AG08396 (cell line): Measurements from ENCODE around the gene ADGRF4.

Experiments
- DNase-seq: peaks from one replicate; pipeline ENCODE4 v3.0.0; 2012; ENCODE audit warnings: low spot score, mixed read lengths

ADGRF4 gene

GRCh38 chr6:47681201-47681990 is 17.0 kb upstream of the ADGRF4 start:
- no peak for DNase-seq

DNA sequence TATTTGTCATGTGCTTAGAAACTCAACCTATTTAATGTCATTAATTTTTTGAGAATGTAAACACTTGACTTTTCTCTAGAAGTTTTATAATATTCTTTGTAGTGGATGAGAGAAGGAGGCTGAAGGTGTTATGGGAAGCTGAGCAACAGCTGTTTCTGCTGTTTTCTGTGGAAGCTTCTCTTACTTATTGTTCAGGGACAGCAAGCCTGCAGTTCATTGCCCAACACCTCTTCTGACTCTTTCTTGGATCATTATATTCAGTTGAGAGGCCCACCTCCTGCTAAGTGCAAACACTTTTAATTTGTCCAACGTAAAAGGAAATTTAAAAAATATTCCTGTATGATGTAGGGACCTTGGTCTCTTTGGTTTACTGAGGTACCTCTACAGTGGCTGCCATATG is 12.0 kb upstream of the ADGRF4 start:
- no peak for DNase-seq

DNA sequence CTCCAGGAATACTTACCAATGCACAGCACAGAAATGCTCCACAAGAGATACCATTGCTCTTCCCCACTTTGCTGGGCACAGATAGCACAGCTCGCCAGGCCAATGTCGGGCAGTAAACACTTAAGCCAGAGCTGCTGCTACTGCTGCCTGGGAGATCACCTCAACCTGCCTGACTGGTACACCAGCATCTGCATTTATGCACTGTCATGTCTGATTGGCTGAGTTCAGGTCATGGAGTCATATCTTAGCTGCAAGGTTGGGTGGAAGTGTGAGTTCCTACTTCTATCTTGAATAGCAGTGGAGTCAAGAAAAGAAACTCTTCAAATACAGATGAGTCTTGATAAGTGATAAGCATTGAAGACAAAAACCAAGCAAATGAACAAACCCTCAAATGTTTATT is 10.9 kb upstream of the ADGRF4 start:
- no peak for DNase-seq

- no peak for DNase-seq
These were observed 8.2 kb upstream of the ADGRF4 start for GRCh38 chr6:47690214-47690613.

DNA sequence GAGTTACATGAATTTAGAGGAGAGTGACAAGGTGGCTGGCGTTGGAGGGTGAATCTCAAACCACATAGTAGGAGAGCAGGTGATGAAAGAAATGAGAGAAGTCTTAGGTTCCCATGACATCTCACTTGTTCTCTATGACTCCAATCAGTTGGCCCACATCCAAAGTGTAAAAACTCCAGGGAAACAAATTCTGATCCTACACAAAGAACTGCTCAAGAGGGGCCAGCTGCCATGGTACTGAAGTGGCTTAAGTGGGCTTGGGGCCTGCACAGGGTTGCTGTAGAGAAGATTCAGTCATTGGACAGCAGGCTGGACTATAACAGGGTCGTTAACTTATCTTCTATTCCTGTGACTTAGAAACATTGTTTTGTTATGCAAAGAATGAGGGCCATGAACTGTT is 7.6 kb upstream of the ADGRF4 start:
- DNase-seq, result no peak

DNA sequence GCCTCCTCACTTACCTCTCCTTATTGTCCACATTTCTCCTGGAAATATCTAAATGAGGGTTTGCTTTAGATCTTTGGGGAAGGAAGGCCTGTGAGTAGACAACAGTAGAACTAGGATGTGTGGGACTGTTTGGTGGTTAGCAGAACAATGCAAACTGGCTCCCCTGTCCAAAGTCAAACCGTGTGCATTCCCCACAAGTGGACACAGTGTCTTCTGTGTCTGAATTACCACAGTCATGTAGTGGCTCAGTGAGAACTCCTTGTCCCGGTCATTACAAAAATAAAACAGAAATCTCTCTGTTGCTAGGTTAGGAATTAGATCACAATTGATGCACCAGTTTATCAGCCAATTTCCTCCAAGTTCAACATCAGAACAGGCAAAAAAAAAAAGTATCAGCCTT is 455 bp upstream of the ADGRF4 start:
- no peak for DNase-seq

- peak; percentile 14 for DNase-seq
These were observed 1.7 kb downstream of the ADGRF4 start for GRCh38 chr6:47700053-47700452.

DNA sequence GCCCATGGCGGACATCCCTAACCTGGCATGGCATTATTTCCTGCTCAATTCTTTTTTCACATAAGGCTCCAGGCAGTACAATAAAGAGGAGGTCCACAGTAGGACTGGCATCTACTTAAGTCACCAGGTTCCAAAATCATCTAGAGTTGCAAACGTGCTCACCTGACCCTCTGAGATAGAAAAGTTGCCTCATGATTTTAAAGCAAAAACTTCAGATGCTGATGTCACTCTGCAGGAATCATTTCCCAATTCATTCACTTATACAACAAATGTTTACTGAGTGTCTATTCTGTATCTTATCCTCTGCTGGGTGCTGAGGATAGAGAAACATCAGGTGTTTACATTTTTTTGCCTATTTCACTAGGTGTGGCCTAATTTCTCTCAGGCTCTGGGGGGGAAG is 2.2 kb downstream of the ADGRF4 start:
- DNase-seq, result no peak

GRCh38 chr6:47701363-47701762 is 3.0 kb downstream of the ADGRF4 start:
- no peak for DNase-seq

DNA sequence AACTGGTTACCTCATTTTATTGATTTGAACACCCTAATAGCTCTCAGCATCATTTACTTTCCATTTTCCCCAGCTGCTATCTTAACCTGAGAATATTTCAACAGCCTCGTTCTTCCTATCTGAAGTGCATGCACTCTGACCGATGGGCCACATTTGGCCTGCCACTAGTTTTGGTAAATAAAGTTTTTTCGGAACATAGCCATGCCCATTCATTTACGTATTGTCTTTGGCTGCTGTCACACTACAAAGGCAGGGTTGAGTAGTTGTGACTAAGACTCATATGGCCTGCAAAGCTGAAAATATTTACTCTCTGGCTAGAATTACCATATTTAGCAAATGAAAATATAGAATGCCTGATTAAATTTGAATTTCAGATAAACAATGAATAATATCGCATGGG is 10.8 kb downstream of the ADGRF4 start:
- no peak for DNase-seq

- DNase-seq, result no peak
These were observed 11.9 kb downstream of the ADGRF4 start for GRCh38 chr6:47710295-47710694.

GRCh38 chr6:47713200-47713599 is 14.8 kb downstream of the ADGRF4 start:
- no peak for DNase-seq

DNA sequence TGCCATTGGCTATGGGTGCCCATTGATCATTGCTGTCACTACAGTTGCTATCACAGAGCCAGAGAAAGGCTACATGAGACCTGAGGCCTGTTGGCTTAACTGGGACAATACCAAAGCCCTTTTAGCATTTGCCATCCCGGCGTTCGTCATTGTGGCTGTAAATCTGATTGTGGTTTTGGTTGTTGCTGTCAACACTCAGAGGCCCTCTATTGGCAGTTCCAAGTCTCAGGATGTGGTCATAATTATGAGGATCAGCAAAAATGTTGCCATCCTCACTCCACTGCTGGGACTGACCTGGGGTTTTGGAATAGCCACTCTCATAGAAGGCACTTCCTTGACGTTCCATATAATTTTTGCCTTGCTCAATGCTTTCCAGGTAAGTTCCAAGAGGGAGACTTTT is 16.4 kb downstream of the ADGRF4 start:
- no peak for DNase-seq

DNA sequence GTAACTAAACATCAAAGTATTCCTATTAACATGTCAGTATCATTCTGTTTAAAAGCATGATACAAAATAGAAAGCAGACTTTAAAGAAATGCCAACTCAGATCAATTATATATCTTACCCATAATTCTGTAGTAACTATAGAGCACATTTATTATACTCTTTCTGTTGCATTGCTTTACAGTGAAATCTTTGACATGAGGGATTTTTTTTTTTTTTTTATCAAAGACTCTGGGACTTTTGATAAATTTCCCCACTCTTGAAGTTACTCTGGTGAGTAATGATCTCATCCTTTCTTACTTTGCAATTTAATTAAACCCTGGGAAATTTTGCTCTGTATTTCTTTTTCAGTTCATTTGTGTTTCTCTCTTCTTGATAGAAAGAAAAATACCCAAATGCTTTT is 17.4 kb downstream of the ADGRF4 start:
- DNase-seq, result no peak

GRCh38 chr6:47716207-47716606 is 17.8 kb downstream of the ADGRF4 start:
- no peak for DNase-seq

- no peak for DNase-seq
These were observed 20.2 kb downstream of the ADGRF4 start for GRCh38 chr6:47718571-47718970.

GRCh38 chr6:47721189-47721588 is 22.8 kb downstream of the ADGRF4 start:
- no peak for DNase-seq

- DNase-seq, result no peak
These were observed 23.8 kb downstream of the ADGRF4 start for GRCh38 chr6:47722194-47722593.

GRCh38 chr6:47724300-47724699 is 25.9 kb downstream of the ADGRF4 start:
- no peak for DNase-seq

DNA sequence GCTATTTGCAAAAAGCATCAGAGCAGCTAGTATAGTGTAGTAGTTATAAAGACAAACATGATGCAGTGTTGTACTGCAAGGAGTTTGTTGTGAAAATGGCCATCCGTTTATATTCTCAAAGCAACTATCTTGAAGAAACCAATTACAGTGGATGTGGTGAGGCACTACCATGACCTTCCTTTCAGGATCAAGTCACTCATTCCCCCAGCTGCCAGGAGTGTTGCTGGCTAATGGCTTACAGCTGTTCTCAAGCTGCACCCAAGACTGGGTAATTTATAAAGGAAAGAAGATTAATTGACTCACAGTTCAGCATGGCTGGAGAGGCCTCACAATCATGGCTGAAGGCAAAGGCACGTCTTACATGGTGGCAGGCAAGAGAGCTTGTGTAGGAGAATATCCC is 29.0 kb downstream of the ADGRF4 start:
- no peak for DNase-seq

- DNase-seq, result no peak
These were observed 30.6 kb downstream of the ADGRF4 start for GRCh38 chr6:47729019-47729418.

GRCh38 chr6:47729457-47729856 is 31.1 kb downstream of the ADGRF4 start:
- DNase-seq, result no peak

- DNase-seq, result no peak
These were observed 35.6 kb downstream of the ADGRF4 start for GRCh38 chr6:47733879-47734558.
